Panc1 (cell line): ENCODE results near the gene AK2. TPM values are rescaled to one million over a fixed set of nuclear protein-coding genes. Genes with fewer than 3 reads are reported as not detected.
"Not testable (repeated sequence)": the region's sequence is repeated elsewhere in the genome, so short reads cannot be mapped to it uniquely, and the experiment has no call there.

Experiments used
- ATAC-seq: fragments of 200-7000 bp; cut with Tn5 transposase; 2 replicates; pipeline ENCODE4 v1.9.1; 2020; ENCODE audit warnings: mild to moderate bottlenecking, moderate library complexity
- BruUV-seq: library from RNA; stranded (reverse); fragments of 400-500 nt; replicated peaks from 2 replicates; lab custom pipeline; 2021; lab: Mats Ljungman, UMichigan
- CTCF ChIA-PET: fragments of 300-600 bp; sonication (Branson Sonifier 250); formaldehyde crosslinking; loops from one replicate; lab custom pipeline; 2022; ENCODE audit warnings: antibody characterized with exemption; lab: Charles Lee
- POLR2A ChIA-PET: fragments of 300-600 bp; sonication (Branson Sonifier 250); formaldehyde crosslinking; loops from one replicate; lab custom pipeline; 2022; ENCODE audit warnings: antibody characterized with exemption; lab: Charles Lee
- DNase-seq: peaks from one replicate; pipeline ENCODE4 v3.0.0-alpha.2; 2010; ENCODE audit warnings: low read depth, low spot score
- H3K27ac ChIP-seq: 2 replicates; pipeline ENCODE4 v1.5.1; 2011; ENCODE audit warnings: mild to moderate bottlenecking, low read length, inconsistent platforms
- H3K27me3 ChIP-seq: fragments of 200-500 bp; sonication (Bioruptor generic); 2 replicates; pipeline ENCODE4 v1.6.0; 2014; ENCODE audit warnings: low read length, inconsistent platforms; ENCODE audit not compliant: control insufficient read depth, insufficient read depth
- H3K36me3 ChIP-seq: fragments of 200-500 bp; sonication (Bioruptor generic); 2 replicates; pipeline ENCODE4 v1.5.1; 2014; ENCODE audit warnings: inconsistent platforms, mild to moderate bottlenecking, low read length, moderate library complexity; ENCODE audit not compliant: control insufficient read depth, insufficient read depth
- H3K4me1 ChIP-seq: 2 replicates; pipeline ENCODE4 v1.5.1; 2011; ENCODE audit warnings: inconsistent platforms, mild to moderate bottlenecking, low read length, moderate library complexity; ENCODE audit not compliant: control insufficient read depth, insufficient read depth
- H3K4me3 ChIP-seq, 2 experiments: 2 replicates each; pipeline ENCODE4 v1.5.1; 2011 to 2012; ENCODE audit warnings: low read depth in 2 of 2, low read length in 2 of 2, mild to moderate bottlenecking in 2 of 2, inconsistent platforms in 1 of 2, moderate library complexity in 1 of 2
- H3K9me3 ChIP-seq: fragments of 200-500 bp; sonication (Bioruptor generic); 2 replicates; pipeline ENCODE4 v1.5.1; 2014; ENCODE audit warnings: low read depth, mild to moderate bottlenecking, inconsistent platforms, low read length, moderate library complexity; ENCODE audit not compliant: control insufficient read depth, insufficient read depth
- POLR2AphosphoS5 ChIP-seq: IDR thresholded peaks from 2 replicates; pipeline ENCODE4 v1.6.1; 2012; ENCODE audit warnings: mild to moderate bottlenecking, low read depth, low read length, moderate library complexity
- REST ChIP-seq, 2 experiments: IDR thresholded peaks; 2 replicates each; pipeline ENCODE4 v1.6.1; 2011 to 2012; ENCODE audit warnings: low read depth in 2 of 2, control low read depth in 1 of 2, low read length in 1 of 2, mild to moderate bottlenecking in 1 of 2, moderate library complexity in 1 of 2; ENCODE audit not compliant: insufficient read depth in 1 of 2
- SIN3A ChIP-seq: IDR thresholded peaks from 2 replicates; pipeline ENCODE4 v1.6.1; 2012; ENCODE audit warnings: low read depth, mild to moderate bottlenecking, low read length, moderate library complexity, borderline replicate concordance; ENCODE audit not compliant: insufficient read depth
- TCF7L2 ChIP-seq: IDR thresholded peaks from 2 replicates; pipeline ENCODE4 v1.6.1; 2011; ENCODE audit warnings: mild to moderate bottlenecking, low read depth, low read length, inconsistent platforms
- in situ Hi-C: cut with HindIII; loops from 2 replicates; pipeline ENCODE4 v1.10.0; 2016; ENCODE audit warnings: low sequenced_read_pairs, low pct_unique_long_range_greater_than_20kb
- intact Hi-C: fragments of 100-400 bp; cut with micrococcal nuclease; formaldehyde crosslinking; loops from one replicate; pipeline ENCODE4 v1.10.0; 2022; ENCODE audit not compliant: unreplicated experiment
- total RNA-seq: library from RNA; stranded (reverse); gene quantifications from one replicate; pipeline ENCODE4 v1.2.1, GENCODE V29; 2021; ENCODE audit not compliant: unreplicated experiment
- TF ChIP-seq, protein P1 (sequence below): fragments of 450-650 bp; IDR thresholded peaks from 2 replicates; pipeline ENCODE4 v1.5.1; 2017; ENCODE audit warnings: mild to moderate bottlenecking

Gene AK2
- total RNA-seq, 1 experiment from 2014 or later, result 213 TPM

DNA sequence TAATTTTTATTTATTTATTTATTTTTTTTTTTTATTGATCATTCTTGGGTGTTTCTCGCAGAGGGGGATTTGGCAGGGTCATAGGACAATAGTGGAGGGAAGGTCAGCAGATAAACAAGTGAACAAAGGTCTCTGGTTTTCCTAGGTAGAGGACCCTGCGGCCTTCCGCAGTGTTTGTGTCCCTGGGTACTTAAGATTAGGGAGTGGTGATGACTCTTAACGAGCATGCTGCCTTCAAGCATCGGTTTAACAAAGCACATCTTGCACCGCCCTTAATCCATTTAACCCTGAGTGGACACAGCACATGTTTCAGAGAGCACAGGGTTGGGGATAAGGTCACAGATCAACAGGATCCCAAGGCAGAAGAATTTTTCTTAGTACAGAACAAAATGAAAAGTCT lies 63.2 kb downstream of the AK2 start:
- H3K27me3 ChIP-seq, H3K9me3 ChIP-seq, intact Hi-C loops, BruUV-seq, DNase-seq, H3K27ac ChIP-seq, CTCF ChIA-PET, H3K4me1 ChIP-seq, H3K36me3 ChIP-seq, in situ Hi-C loops, ATAC-seq, POLR2A ChIA-PET: not testable (repeated sequence)
- H3K4me3 ChIP-seq, result peak overlapping the region; percentile 53 to 66

DNA sequence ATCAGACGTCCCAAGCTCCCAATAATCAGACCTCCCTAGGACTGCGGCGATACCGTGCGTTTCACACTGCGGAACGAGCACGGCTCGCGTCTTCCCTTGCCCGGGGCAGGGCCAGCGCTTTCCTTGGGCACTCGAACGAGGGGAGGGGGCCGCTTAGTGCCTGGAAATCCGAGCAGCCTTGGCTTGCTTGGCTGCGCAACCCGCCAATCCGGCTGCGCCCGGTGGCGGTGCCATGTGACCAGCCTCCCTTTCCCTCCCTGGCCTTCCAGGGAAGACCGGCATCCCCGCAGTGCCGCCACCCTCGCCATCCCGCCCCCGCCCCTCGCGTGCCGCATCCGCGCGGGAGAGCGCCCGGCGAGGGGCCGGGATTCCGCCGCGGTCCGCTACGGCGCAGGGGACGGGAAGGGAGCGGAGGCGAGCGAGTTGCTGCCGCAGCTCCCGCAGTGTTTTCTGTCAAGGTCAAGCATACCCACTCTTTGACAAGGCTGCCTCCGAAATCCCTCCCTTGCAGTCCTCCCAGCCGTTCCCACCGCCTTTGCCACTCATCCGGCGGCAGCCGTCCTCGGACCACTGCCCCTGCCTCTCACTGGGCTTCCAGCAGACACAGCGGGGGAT lies 63.8 kb downstream of the AK2 start:
- peaks cover 2% of the 10 kb centered on the region; the same call in 1 of the 2 replicates for H3K27me3 ChIP-seq
- POLR2A ChIA-PET, result interaction anchor here (0.5 kb wide), 1 partner anchor 17 kb away, joined by 6 read pairs; no protein-coding TSS in a partner anchor
- ATAC-seq (peak; percentile 90), DNase-seq (no peak)
- no TSS peak for BruUV-seq
- H3K4me1 ChIP-seq, result no peaks in the 10 kb centered on the region
- TF ChIP-seq TCF7L2, result no peak
- no peak for TF ChIP-seq SIN3A
- TF ChIP-seq REST (IDR thresholded peaks at IDR 0.05; ENCODE audit: insufficient read depth in 1 of 2, low read depth in 2 of 2, low read length in 1 of 2), result no peak
- TF ChIP-seq, protein P1, sequence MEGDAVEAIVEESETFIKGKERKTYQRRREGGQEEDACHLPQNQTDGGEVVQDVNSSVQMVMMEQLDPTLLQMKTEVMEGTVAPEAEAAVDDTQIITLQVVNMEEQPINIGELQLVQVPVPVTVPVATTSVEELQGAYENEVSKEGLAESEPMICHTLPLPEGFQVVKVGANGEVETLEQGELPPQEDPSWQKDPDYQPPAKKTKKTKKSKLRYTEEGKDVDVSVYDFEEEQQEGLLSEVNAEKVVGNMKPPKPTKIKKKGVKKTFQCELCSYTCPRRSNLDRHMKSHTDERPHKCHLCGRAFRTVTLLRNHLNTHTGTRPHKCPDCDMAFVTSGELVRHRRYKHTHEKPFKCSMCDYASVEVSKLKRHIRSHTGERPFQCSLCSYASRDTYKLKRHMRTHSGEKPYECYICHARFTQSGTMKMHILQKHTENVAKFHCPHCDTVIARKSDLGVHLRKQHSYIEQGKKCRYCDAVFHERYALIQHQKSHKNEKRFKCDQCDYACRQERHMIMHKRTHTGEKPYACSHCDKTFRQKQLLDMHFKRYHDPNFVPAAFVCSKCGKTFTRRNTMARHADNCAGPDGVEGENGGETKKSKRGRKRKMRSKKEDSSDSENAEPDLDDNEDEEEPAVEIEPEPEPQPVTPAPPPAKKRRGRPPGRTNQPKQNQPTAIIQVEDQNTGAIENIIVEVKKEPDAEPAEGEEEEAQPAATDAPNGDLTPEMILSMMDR, result no peak
- no peak for TF ChIP-seq POLR2AphosphoS5
- peak overlapping the region; percentile 53 to 66 for H3K4me3 ChIP-seq
- no peaks in the 10 kb centered on the region for H3K36me3 ChIP-seq
- peak overlapping the region; percentile 48; the same call in 1 of the 2 replicates for H3K27ac ChIP-seq
- intact Hi-C loops (no loop called here), in situ Hi-C loops (no loop called here)
- H3K9me3 ChIP-seq, result no peaks in the 10 kb centered on the region
- CTCF ChIA-PET, result no interaction called here

DNA sequence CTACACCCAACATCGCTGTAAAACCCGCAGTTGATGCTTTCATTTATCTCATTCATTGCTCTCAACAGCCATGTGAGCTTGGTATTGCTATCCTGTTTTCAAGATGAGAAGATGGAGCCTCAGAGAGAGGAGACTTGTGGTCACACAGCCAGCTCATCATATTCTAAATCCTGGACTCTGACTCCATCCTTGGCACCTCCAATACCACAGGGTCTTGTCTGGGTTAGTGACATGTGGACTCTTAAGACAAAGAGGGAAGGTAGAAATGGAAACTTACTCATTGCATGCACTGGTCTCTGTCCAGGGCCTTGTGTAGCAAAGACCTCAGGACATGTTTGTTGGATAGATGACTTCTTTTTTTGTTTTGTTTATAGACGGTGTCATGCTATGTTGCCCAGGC lies 65.1 kb downstream of the AK2 start:
- Histone ChIP-seq H3K27me3 (peaks cover 2% of the 10 kb centered on the region; the same call in 1 of the 2 replicates), H3K27ac (no peak overlapping the region), H3K36me3 (no peaks in the 10 kb centered on the region), H3K9me3 (no peaks in the 10 kb centered on the region), H3K4me1 (no peaks in the 10 kb centered on the region), H3K4me3 (no peak overlapping the region)
- ChIA-PET POLR2A (no interaction called here), CTCF (no interaction called here)
- intact Hi-C loops (no loop called here), in situ Hi-C loops (no loop called here)
- TF ChIP-seq REST (IDR thresholded peaks at IDR 0.05; ENCODE audit: insufficient read depth in 1 of 2, low read depth in 2 of 2, low read length in 1 of 2), result no peak
- TF ChIP-seq SIN3A, result no peak
- TF ChIP-seq TCF7L2, result no peak
- TF ChIP-seq POLR2AphosphoS5, result no peak
- TF ChIP-seq, protein P1, result no peak
- ATAC-seq, result no peak
- no peak for DNase-seq
- no TSS peak for BruUV-seq
